RWPE2 (cell line): ENCODE results near the gene TMEM131.

Experiments
- ATAC-seq: fragments of 200-7000 bp; cut with Tn5 transposase; 3 replicates; pipeline ENCODE4 v1.9.1; 2021; ENCODE audit warnings: low read depth
- DNase-seq: peaks from one replicate; pipeline ENCODE4 v3.0.0-alpha.2; 2020; ENCODE audit warnings: low spot score
- H3K27ac ChIP-seq: fragments of 450-650 bp; 2 replicates; pipeline ENCODE4 v1.5.1; 2017; ENCODE audit warnings: mild to moderate bottlenecking; ENCODE audit not compliant: poor library complexity, severe bottlenecking
- H3K27me3 ChIP-seq: fragments of 250-450 bp; sonication (Bioruptor Pico); 2 replicates; pipeline ENCODE4 v1.5.1; 2021; ENCODE audit warnings: mild to moderate bottlenecking, moderate library complexity; ENCODE audit not compliant: insufficient read depth, poor library complexity, severe bottlenecking
- H3K36me3 ChIP-seq: fragments of 250-450 bp; sonication (Bioruptor Pico); 2 replicates; pipeline ENCODE4 v1.5.1; 2020; ENCODE audit warnings: low read depth, mild to moderate bottlenecking, moderate library complexity
- H3K4me1 ChIP-seq: fragments of 250-450 bp; sonication (Bioruptor Pico); 2 replicates; pipeline ENCODE4 v1.5.1; 2021; ENCODE audit warnings: mild to moderate bottlenecking, moderate library complexity; ENCODE audit not compliant: insufficient read depth, poor library complexity, severe bottlenecking
- H3K4me3 ChIP-seq: fragments of 250-450 bp; sonication (Bioruptor Pico); 2 replicates; pipeline ENCODE4 v1.5.1; 2021; ENCODE audit warnings: mild to moderate bottlenecking, moderate library complexity; ENCODE audit not compliant: severe bottlenecking
- H3K9me3 ChIP-seq: fragments of 250-450 bp; sonication (Bioruptor Pico); 2 replicates; pipeline ENCODE4 v1.5.1; 2021; ENCODE audit warnings: mild to moderate bottlenecking, moderate library complexity; ENCODE audit not compliant: severe bottlenecking
- TF ChIP-seq, protein P1 (sequence below): fragments of 450-650 bp; IDR thresholded peaks from one replicate; pipeline ENCODE4 v1.5.1; 2017; ENCODE audit warnings: mild to moderate bottlenecking, moderate library complexity; ENCODE audit not compliant: poor library complexity, severe bottlenecking

Gene TMEM131

GRCh38 chr2:98029718-98030222 is 34.0 kb upstream of the TMEM131 start:
- H3K27me3 ChIP-seq: no peaks in the 10 kb centered on the region
- no peaks in the 10 kb centered on the region for H3K36me3 ChIP-seq
- no peak for ATAC-seq
- TF ChIP-seq, protein P1, sequence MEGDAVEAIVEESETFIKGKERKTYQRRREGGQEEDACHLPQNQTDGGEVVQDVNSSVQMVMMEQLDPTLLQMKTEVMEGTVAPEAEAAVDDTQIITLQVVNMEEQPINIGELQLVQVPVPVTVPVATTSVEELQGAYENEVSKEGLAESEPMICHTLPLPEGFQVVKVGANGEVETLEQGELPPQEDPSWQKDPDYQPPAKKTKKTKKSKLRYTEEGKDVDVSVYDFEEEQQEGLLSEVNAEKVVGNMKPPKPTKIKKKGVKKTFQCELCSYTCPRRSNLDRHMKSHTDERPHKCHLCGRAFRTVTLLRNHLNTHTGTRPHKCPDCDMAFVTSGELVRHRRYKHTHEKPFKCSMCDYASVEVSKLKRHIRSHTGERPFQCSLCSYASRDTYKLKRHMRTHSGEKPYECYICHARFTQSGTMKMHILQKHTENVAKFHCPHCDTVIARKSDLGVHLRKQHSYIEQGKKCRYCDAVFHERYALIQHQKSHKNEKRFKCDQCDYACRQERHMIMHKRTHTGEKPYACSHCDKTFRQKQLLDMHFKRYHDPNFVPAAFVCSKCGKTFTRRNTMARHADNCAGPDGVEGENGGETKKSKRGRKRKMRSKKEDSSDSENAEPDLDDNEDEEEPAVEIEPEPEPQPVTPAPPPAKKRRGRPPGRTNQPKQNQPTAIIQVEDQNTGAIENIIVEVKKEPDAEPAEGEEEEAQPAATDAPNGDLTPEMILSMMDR: no peak
- H3K4me3 ChIP-seq: no peak overlapping the region
- no peaks in the 10 kb centered on the region for H3K9me3 ChIP-seq
- H3K4me1 ChIP-seq: no peaks in the 10 kb centered on the region
- no peak overlapping the region for H3K27ac ChIP-seq
- DNase-seq: no peak

DNA sequence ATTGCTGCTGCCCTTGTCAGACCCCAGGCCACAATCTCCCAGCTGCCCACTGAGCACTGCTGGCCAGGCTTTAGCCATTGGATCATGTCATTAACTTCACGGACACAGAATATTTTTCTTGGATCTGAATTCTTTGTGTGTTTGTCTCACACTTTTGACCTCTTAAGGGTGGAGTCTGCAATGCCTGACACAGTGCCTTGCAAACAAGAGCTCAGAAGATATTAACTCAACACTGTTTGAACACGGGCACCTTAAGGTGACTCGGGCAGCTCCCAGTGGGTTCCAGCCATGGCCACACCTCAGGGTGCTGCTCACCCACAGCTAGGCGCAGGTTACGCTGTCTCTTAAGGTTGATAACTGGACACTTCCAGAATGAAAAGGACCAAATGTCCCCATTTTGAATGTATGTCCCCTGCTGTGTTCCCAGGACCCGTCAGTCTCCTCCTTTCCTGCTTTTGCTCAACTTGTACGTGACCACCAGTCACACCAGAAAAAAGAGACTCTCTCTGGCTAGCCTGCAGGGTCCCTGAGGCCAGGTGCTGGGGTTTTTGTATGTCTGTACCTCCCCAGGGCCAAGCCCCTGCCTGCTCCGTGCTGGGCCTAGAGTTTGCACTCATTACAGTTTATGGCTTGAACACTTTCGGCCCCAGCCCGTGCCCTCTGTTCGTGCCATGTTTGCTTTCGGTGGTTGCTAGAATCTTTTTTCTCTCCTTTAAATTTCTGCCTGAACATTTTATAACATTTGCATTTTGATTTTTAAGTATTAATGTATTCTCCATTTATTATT is 33.4 kb upstream of the TMEM131 start:
- TF ChIP-seq, protein P1: no peak
- Histone ChIP-seq H3K36me3 (no peaks in the 10 kb centered on the region), H3K9me3 (no peaks in the 10 kb centered on the region), H3K27me3 (no peaks in the 10 kb centered on the region), H3K4me1 (no peaks in the 10 kb centered on the region), H3K4me3 (no peak overlapping the region), H3K27ac (no peak overlapping the region)
- no peak for DNase-seq
- no peak for ATAC-seq

DNA sequence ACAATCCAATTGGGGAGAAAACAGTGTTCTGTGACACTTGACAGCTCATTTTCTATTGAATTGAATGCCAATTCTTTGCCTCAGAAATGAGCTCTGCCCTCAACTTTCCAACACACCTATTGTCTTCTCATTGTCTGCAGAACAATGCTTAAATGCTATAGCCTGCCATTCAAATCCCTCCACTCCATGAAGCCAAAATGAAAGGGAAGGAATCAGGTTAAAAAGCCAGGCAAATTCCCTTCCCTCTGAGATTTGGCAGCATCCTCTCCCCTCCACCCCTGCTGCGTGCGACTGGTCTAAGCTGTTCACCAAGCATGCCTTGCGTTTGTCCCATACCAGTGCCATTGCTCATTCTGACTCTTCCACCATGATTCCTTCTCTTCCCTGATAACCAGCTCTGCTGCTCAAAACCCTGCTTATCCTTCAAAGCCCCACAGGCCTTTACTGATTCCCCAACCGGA is 32.4 kb upstream of the TMEM131 start:
- H3K27ac ChIP-seq: no peak overlapping the region
- TF ChIP-seq, protein P1: no peak
- ATAC-seq (no peak; the same call in 2 of the 3 replicates), DNase-seq (no peak)
- no peak overlapping the region for H3K4me3 ChIP-seq
- no peaks in the 10 kb centered on the region for H3K27me3 ChIP-seq
- H3K9me3 ChIP-seq: no peaks in the 10 kb centered on the region
- no peaks in the 10 kb centered on the region for H3K4me1 ChIP-seq
- no peaks in the 10 kb centered on the region for H3K36me3 ChIP-seq

DNA sequence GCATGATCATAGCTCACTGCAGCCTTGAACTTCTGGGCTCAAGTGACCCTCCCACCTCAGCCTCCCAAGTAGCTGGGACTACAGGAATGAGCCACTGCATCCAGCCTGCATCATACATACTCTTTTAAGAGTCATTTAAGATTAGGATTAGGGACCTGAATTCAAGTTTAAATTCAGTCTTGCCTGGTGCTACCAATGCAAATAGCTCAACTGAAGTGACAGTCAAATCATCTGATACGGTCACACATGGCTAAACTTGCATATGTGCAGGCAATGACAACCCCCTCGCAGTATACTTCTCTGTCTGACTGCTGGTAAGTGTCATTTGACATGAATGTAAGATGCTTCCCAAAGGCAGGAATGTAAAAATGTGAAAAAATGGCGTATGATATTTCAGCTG is 31.8 kb upstream of the TMEM131 start:
- no peaks in the 10 kb centered on the region for H3K4me1 ChIP-seq
- no peaks in the 10 kb centered on the region for H3K9me3 ChIP-seq
- ATAC-seq (no peak), DNase-seq (no peak)
- no peaks in the 10 kb centered on the region for H3K27me3 ChIP-seq
- TF ChIP-seq, protein P1: no peak
- H3K27ac ChIP-seq: no peak overlapping the region
- H3K36me3 ChIP-seq: no peaks in the 10 kb centered on the region
- H3K4me3 ChIP-seq: no peak overlapping the region

- Histone ChIP-seq H3K36me3 (no peaks in the 10 kb centered on the region), H3K9me3 (no peaks in the 10 kb centered on the region), H3K4me1 (no peaks in the 10 kb centered on the region), H3K4me3 (no peak overlapping the region), H3K27ac (no peak overlapping the region), H3K27me3 (no peaks in the 10 kb centered on the region)
- ATAC-seq (no peak), DNase-seq (no peak)
- TF ChIP-seq, protein P1: no peak
Observed at GRCh38 chr2:98026927-98027522, 31.3 kb upstream of the TMEM131 start.
